Neural cell (in vitro differentiated cells): Measurements from ENCODE around the gene STK38L. TPM values are rescaled to one million over a fixed set of nuclear protein-coding genes. Genes with fewer than 3 reads are reported as not detected.

Source experiments
- H2AFZ ChIP-seq: fragments of 200-600, 300-800 bp; sonication (generic), shearing (Covaris generic); 2 replicates; pipeline ENCODE4 v1.6.0; 2014; ENCODE audit warnings: low read depth, mild to moderate bottlenecking, antibody characterized with exemption, low read length, moderate library complexity
- H3F3A ChIP-seq: fragments of 200-600 bp; shearing (Covaris generic); 2 replicates; pipeline ENCODE4 v1.6.1; 2016; ENCODE audit warnings: mild to moderate bottlenecking, moderate library complexity, mixed read lengths, antibody characterized with exemption, low read length; ENCODE audit not compliant: insufficient read depth, poor library complexity, severe bottlenecking
- H3K27ac ChIP-seq: fragments of 200-600, 300-800 bp; sonication (generic), shearing (Covaris generic); 2 replicates; pipeline ENCODE4 v1.5.1; 2014; ENCODE audit warnings: mild to moderate bottlenecking, low read length, moderate library complexity
- H3K27me3 ChIP-seq: fragments of 300-800, 200-600 bp; sonication (generic), shearing (Covaris generic); 2 replicates; pipeline ENCODE4 v1.6.0; 2014; ENCODE audit warnings: mild to moderate bottlenecking, low read depth, low read length, moderate library complexity; ENCODE audit not compliant: insufficient read depth
- H3K36me3 ChIP-seq: fragments of 300-800, 200-600 bp; sonication (generic), shearing (Covaris generic); 2 replicates; pipeline ENCODE4 v1.5.1; 2014; ENCODE audit warnings: mild to moderate bottlenecking, antibody characterized with exemption, low read length, moderate library complexity; ENCODE audit not compliant: insufficient read depth
- H3K4me2 ChIP-seq: fragments of 300-800, 200-600 bp; sonication (generic), shearing (Covaris generic); 2 replicates; pipeline ENCODE4 v1.6.0; 2014; ENCODE audit warnings: mild to moderate bottlenecking, low read length
- H3K4me3 ChIP-seq: fragments of 300-800, 200-600 bp; sonication (generic), shearing (Covaris generic); 2 replicates; pipeline ENCODE4 v1.5.1; 2014; ENCODE audit warnings: mild to moderate bottlenecking, low read length, moderate library complexity
- H3K79me2 ChIP-seq: fragments of 200-600 bp; shearing (Covaris generic); replicated peaks from 2 replicates; pipeline ENCODE4 v1.6.0; 2014; ENCODE audit warnings: mild to moderate bottlenecking, low read length, moderate library complexity; ENCODE audit not compliant: insufficient read depth
- H3K9ac ChIP-seq: fragments of 300-800, 200-600 bp; sonication (generic), shearing (Covaris generic); 2 replicates; pipeline ENCODE4 v1.6.1; 2016; ENCODE audit warnings: mild to moderate bottlenecking, low read length, mixed read lengths
- H3K9me2 ChIP-seq: fragments of 200-600 bp; shearing (Covaris generic); 2 replicates; pipeline ENCODE4 v1.6.1; 2016; ENCODE audit warnings: mild to moderate bottlenecking, low read length, mixed read lengths; ENCODE audit not compliant: insufficient read depth
- H3K9me3 ChIP-seq: fragments of 200-600, 300-800 bp; sonication (generic), shearing (Covaris generic); 2 replicates; pipeline ENCODE4 v1.6.1; 2016; ENCODE audit warnings: mild to moderate bottlenecking, mixed run types, low read length, moderate library complexity, mixed read lengths
- H4K20me1 ChIP-seq: fragments of 200-600 bp; shearing (Covaris generic); 2 replicates; pipeline ENCODE4 v1.6.1; 2016; ENCODE audit warnings: mild to moderate bottlenecking, mixed run types; ENCODE audit not compliant: insufficient read depth
- CTCF ChIP-seq: fragments of 450-650 bp; IDR thresholded peaks from 2 replicates; pipeline ENCODE4 v1.5.1; 2014; ENCODE audit warnings: antibody characterized with exemption, mild to moderate bottlenecking, moderate library complexity; ENCODE audit not compliant: poor library complexity, severe bottlenecking
- EP300 ChIP-seq: fragments of 450-650 bp; conservative IDR thresholded peaks from 2 replicates; pipeline ENCODE4 v1.6.1; 2014; ENCODE audit warnings: antibody characterized with exemption, mild to moderate bottlenecking, moderate library complexity; ENCODE audit not compliant: poor library complexity, severe bottlenecking
- EZH2 ChIP-seq: fragments of 200-600, 300-800 bp; shearing (Covaris generic), sonication (generic); IDR thresholded peaks from 2 replicates; pipeline ENCODE4 v1.6.1; 2014; ENCODE audit warnings: antibody characterized with exemption, low read length, borderline replicate concordance, mild to moderate bottlenecking; ENCODE audit not compliant: insufficient read depth, poor library complexity, severe bottlenecking
- MXI1 ChIP-seq: fragments of 450-650 bp; conservative IDR thresholded peaks from 2 replicates; pipeline ENCODE4 v1.6.1; 2014; ENCODE audit warnings: antibody characterized with exemption, mild to moderate bottlenecking; ENCODE audit not compliant: poor library complexity, severe bottlenecking
- POLR2AphosphoS5 ChIP-seq: IDR thresholded peaks from 2 replicates; pipeline ENCODE4 v1.6.1; 2012
- RAD21 ChIP-seq: fragments of 450-650 bp; conservative IDR thresholded peaks from 2 replicates; pipeline ENCODE4 v1.6.1; 2014; ENCODE audit warnings: antibody characterized with exemption, mild to moderate bottlenecking, moderate library complexity
- REST ChIP-seq: IDR thresholded peaks from 2 replicates; pipeline ENCODE4 v1.6.1; 2012; ENCODE audit warnings: borderline replicate concordance
- SMC3 ChIP-seq: fragments of 450-650 bp; conservative IDR thresholded peaks from 2 replicates; pipeline ENCODE4 v1.6.1; 2014; ENCODE audit warnings: antibody characterized with exemption, mild to moderate bottlenecking, moderate library complexity; ENCODE audit not compliant: poor library complexity
- TAF1 ChIP-seq: IDR thresholded peaks from 2 replicates; pipeline ENCODE4 v1.6.1; 2012; ENCODE audit warnings: low read depth
- polyA plus RNA-seq: library from polyadenylated mRNA; depleted of rRNA; stranded (reverse); fragments of >200 nt; gene quantifications from 2 replicates; pipeline ENCODE4 v1.2.3, GENCODE V29; 2014

Gene STK38L
- polyA plus RNA-seq, 1 donor from 2014 or later: 31.5 TPM

GRCh38 chr12:27355979-27356378 is 111.9 kb downstream of the STK38L start:
- H3K9me3 ChIP-seq: no peaks in the 10 kb centered on the region
- H3K27me3 ChIP-seq: no peaks in the 10 kb centered on the region
- H3K36me3 ChIP-seq: no peaks in the 10 kb centered on the region
- no peak overlapping the region for H3K4me3 ChIP-seq
- no peaks in the 10 kb centered on the region for H3K79me2 ChIP-seq
- no peak overlapping the region for H3K4me2 ChIP-seq
- no peak overlapping the region for H3K9ac ChIP-seq
- no peak overlapping the region for H2AFZ ChIP-seq
- no peaks in the 10 kb centered on the region for H3K9me2 ChIP-seq
- TF ChIP-seq CTCF (no peak), MXI1 (no peak), SMC3 (no peak), RAD21 (no peak), EP300 (no peak), POLR2AphosphoS5 (no peak), TAF1 (no peak), REST (no peak), EZH2 (no peak)
- H4K20me1 ChIP-seq: no peaks in the 10 kb centered on the region
- no peak overlapping the region for H3K27ac ChIP-seq
- H3F3A ChIP-seq: no peaks in the 10 kb centered on the region

- H3K4me2 ChIP-seq: no peak overlapping the region
- H3F3A ChIP-seq: no peaks in the 10 kb centered on the region
Measured at GRCh38 chr12:27359578-27360340, 115.7 kb downstream of the STK38L start.

More at GRCh38 chr12:27359578-27360340, 115.7 kb downstream of the STK38L start:
- TF ChIP-seq MXI1: no peak
- TF ChIP-seq POLR2AphosphoS5: no peak
- TF ChIP-seq SMC3: no peak
- no peak for TF ChIP-seq CTCF
- TF ChIP-seq EP300: no peak
- no peak for TF ChIP-seq RAD21
- TF ChIP-seq EZH2: no peak
- Histone ChIP-seq H3K9ac (no peak overlapping the region), H2AFZ (no peak overlapping the region), H3K9me2 (no peaks in the 10 kb centered on the region), H3K79me2 (no peaks in the 10 kb centered on the region), H3K9me3 (no peaks in the 10 kb centered on the region), H3K27me3 (no peaks in the 10 kb centered on the region), H3K4me3 (no peak overlapping the region), H3K36me3 (no peaks in the 10 kb centered on the region), H3K27ac (no peak overlapping the region), H4K20me1 (no peaks in the 10 kb centered on the region)
